Measurements from ENCODE around the gene CBL.
"Not testable (repeated sequence)": the region's sequence is repeated elsewhere in the genome, so short reads cannot be mapped to it uniquely, and the experiment has no call there.

CBL gene

DNA sequence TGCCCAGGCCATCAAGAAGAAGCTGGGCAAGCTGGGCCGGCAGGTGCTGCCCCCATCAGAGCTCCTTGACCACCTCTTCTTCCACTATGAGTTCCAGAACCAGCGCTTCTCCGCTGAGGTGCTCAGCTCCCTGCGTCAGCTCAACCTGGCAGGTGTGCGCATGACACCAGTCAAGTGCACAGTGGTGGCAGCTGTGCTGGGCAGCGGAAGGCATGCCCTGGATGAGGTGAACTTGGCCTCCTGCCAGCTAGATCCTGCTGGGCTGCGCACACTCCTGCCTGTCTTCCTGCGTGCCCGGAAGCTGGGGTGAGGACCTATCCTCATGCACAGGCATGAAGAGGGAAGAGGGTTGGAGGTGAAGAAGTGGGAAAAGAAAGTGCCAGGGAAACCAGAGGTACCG is 26.2 kb upstream of the CBL start:
- Histone ChIP-seq H3K36me3 (ENCODE audit: insufficient read depth, low read length) (peaks cover 4% of the 10 kb centered on the region), H3K4me2 (ENCODE audit: insufficient read depth, low read length) (no peak overlapping the region)

DNA sequence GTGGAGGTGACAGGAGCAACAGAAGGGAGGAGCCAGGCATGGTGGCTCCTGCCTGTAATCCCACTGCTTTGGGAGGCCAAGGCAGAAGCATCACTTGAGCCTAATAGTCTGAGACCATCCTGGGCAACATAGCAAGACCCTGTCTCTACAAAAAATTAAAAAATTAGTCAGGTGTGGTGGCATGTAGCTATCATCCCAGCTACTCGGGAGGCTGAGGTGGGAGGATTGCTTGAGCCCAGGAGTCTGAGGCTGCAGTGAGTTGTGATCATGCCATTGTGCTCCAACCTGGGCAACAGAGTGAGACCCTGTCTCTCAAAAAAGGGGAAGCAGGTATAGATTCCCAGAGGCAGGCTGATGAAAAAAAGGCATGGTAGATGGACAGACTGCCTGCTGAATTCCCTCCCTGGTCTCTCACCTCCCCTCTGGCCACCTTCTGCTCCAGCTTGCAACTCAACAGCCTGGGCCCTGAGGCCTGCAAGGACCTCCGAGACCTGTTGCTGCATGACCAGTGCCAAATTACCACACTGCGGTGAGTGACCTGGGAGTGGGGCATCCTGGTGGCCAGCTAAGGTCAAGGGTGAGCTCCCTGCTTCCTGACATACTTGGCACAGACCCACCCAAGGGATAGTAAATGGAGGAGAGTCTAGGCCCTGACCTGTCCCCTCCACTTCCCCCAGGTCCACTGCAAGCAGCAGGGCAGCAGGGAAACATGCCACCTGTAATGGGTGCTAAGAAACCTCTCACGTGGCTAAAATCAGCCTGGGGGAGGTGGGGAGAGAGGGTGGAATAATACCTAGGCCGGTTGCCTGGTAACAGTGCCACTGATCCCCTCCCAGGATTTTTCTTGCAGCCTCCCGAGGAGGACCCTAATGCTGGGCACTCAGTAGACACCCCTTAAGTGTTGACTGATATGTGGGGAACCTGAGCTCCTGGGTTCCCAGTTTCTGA is 25.1 kb upstream of the CBL start:
- Histone ChIP-seq H4K20me1 (ENCODE audit: insufficient read depth, low read length) (no peaks in the 10 kb centered on the region), H3K27ac (ENCODE audit: low read length) (no peak overlapping the region), H3K9me3 (ENCODE audit: insufficient read depth, low read length, severe bottlenecking) (no peaks in the 10 kb centered on the region), H3K27me3 (ENCODE audit: insufficient read depth, low read length, poor library complexity) (no peaks in the 10 kb centered on the region), H3K9ac (ENCODE audit: low read depth, low read length) (no peak overlapping the region), H3K4me3 (ENCODE audit: low read depth in 1 of 2, low read length in 2 of 2) (no peak overlapping the region), H3K36me3 (ENCODE audit: insufficient read depth, low read length) (peaks cover 4% of the 10 kb centered on the region), H2AFZ (ENCODE audit: low read depth, low read length) (no peak overlapping the region), H3K4me1 (ENCODE audit: insufficient read depth, low read length) (peaks cover 5% of the 10 kb centered on the region; the same call in 1 of the 2 replicates), H3K4me2 (ENCODE audit: insufficient read depth, low read length) (no peak overlapping the region), H3K79me2 (ENCODE audit: insufficient read depth, low read length) (no peaks in the 10 kb centered on the region)
- DNase-seq = no peak
- ATAC-seq (ENCODE audit: insufficient read depth, low read depth) = no peak
- TF ChIP-seq, protein P1, sequence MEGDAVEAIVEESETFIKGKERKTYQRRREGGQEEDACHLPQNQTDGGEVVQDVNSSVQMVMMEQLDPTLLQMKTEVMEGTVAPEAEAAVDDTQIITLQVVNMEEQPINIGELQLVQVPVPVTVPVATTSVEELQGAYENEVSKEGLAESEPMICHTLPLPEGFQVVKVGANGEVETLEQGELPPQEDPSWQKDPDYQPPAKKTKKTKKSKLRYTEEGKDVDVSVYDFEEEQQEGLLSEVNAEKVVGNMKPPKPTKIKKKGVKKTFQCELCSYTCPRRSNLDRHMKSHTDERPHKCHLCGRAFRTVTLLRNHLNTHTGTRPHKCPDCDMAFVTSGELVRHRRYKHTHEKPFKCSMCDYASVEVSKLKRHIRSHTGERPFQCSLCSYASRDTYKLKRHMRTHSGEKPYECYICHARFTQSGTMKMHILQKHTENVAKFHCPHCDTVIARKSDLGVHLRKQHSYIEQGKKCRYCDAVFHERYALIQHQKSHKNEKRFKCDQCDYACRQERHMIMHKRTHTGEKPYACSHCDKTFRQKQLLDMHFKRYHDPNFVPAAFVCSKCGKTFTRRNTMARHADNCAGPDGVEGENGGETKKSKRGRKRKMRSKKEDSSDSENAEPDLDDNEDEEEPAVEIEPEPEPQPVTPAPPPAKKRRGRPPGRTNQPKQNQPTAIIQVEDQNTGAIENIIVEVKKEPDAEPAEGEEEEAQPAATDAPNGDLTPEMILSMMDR (IDR thresholded peaks at IDR 0.05; ENCODE audit: borderline replicate concordance, extremely low read depth, low read length, poor library complexity, severe bottlenecking) = no peak
- TF ChIP-seq EZH2 (IDR thresholded peaks at IDR 0.05; ENCODE audit: borderline replicate concordance, low read depth, low read length, severe bottlenecking) = no peak

More for the DNA sequence above, 26.2 kb upstream of the CBL start:
- TF ChIP-seq EZH2 (IDR thresholded peaks at IDR 0.05; ENCODE audit: borderline replicate concordance, low read depth, low read length, severe bottlenecking) = no peak
- TF ChIP-seq, protein P1 (IDR thresholded peaks at IDR 0.05; ENCODE audit: borderline replicate concordance, extremely low read depth, low read length, poor library complexity, severe bottlenecking) = no peak
- no peaks in the 10 kb centered on the region for H4K20me1 ChIP-seq (ENCODE audit: insufficient read depth, low read length)
- H2AFZ ChIP-seq (ENCODE audit: low read depth, low read length) = no peak overlapping the region
- no peaks in the 10 kb centered on the region for H3K9me3 ChIP-seq (ENCODE audit: insufficient read depth, low read length, severe bottlenecking)
- ATAC-seq (ENCODE audit: insufficient read depth, low read depth) = no peak
- no peaks in the 10 kb centered on the region for H3K27me3 ChIP-seq (ENCODE audit: insufficient read depth, low read length, poor library complexity)
- no peaks in the 10 kb centered on the region for H3K79me2 ChIP-seq (ENCODE audit: insufficient read depth, low read length)
- H3K9ac ChIP-seq (ENCODE audit: low read depth, low read length) = no peak overlapping the region
- no peak overlapping the region for H3K27ac ChIP-seq (ENCODE audit: low read length)
- H3K4me1 ChIP-seq (ENCODE audit: insufficient read depth, low read length) = peaks cover 5% of the 10 kb centered on the region; the same call in 1 of the 2 replicates
- no peak overlapping the region for H3K4me3 ChIP-seq (ENCODE audit: low read depth in 1 of 2, low read length in 2 of 2)
- no peak for DNase-seq

GRCh38 chr11:119181677-119182412 is 24.3 kb upstream of the CBL start:
- no peak for ATAC-seq (ENCODE audit: insufficient read depth, low read depth)
- TF ChIP-seq, protein P1 (IDR thresholded peaks at IDR 0.05; ENCODE audit: borderline replicate concordance, extremely low read depth, low read length, poor library complexity, severe bottlenecking) = no peak
- TF ChIP-seq EZH2 (IDR thresholded peaks at IDR 0.05; ENCODE audit: borderline replicate concordance, low read depth, low read length, severe bottlenecking) = no peak
- no peak overlapping the region for H3K9ac ChIP-seq (ENCODE audit: low read depth, low read length)
- no peak overlapping the region for H3K4me2 ChIP-seq (ENCODE audit: insufficient read depth, low read length)
- no peaks in the 10 kb centered on the region for H4K20me1 ChIP-seq (ENCODE audit: insufficient read depth, low read length)
- no peak overlapping the region for H2AFZ ChIP-seq (ENCODE audit: low read depth, low read length)
- peaks cover 5% of the 10 kb centered on the region; the same call in 1 of the 2 replicates for H3K4me1 ChIP-seq (ENCODE audit: insufficient read depth, low read length)
- H3K9me3 ChIP-seq (ENCODE audit: insufficient read depth, low read length, severe bottlenecking) = no peaks in the 10 kb centered on the region
- no peak overlapping the region for H3K27ac ChIP-seq (ENCODE audit: low read length)
- no peaks in the 10 kb centered on the region for H3K27me3 ChIP-seq (ENCODE audit: insufficient read depth, low read length, poor library complexity)
- H3K4me3 ChIP-seq (ENCODE audit: low read depth in 1 of 2, low read length in 2 of 2) = no peak overlapping the region
- DNase-seq = no peak
- H3K36me3 ChIP-seq (ENCODE audit: insufficient read depth, low read length) = peaks cover 4% of the 10 kb centered on the region
- no peaks in the 10 kb centered on the region for H3K79me2 ChIP-seq (ENCODE audit: insufficient read depth, low read length)

DNA sequence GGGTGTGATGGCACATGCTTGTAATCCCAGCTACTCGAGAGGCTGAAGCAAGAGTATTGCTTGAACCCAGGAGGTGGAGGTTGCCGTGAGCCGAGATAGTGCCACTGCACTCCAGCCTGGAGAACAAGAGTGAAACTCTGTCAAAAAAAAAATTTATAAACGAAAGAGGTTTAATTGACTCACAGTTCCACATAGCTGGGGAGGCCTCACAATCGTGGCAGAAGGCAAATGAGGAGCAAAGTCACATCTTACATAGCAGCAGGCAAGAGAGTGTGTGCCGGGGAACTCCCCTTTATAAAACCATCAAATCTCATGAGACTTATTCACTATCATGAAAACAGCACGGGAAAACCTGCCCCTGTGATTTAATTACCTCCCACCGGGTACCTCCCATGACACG is 21.7 kb upstream of the CBL start:
- H3K9ac ChIP-seq (ENCODE audit: low read depth, low read length); H3K36me3 ChIP-seq (ENCODE audit: insufficient read depth, low read length); H2AFZ ChIP-seq (ENCODE audit: low read depth, low read length); H4K20me1 ChIP-seq (ENCODE audit: insufficient read depth, low read length); H3K9me3 ChIP-seq (ENCODE audit: insufficient read depth, low read length, severe bottlenecking); DNase-seq; H3K27me3 ChIP-seq (ENCODE audit: insufficient read depth, low read length, poor library complexity); H3K27ac ChIP-seq (ENCODE audit: low read length); ATAC-seq (ENCODE audit: insufficient read depth, low read depth); H3K79me2 ChIP-seq (ENCODE audit: insufficient read depth, low read length); H3K4me3 ChIP-seq (ENCODE audit: low read depth in 1 of 2, low read length in 2 of 2); H3K4me2 ChIP-seq (ENCODE audit: insufficient read depth, low read length); H3K4me1 ChIP-seq (ENCODE audit: insufficient read depth, low read length): not testable (repeated sequence)
